Cardiac fibroblast (primary cell): ENCODE data around the gene SCARF2.
"Not testable (repeated sequence)": the region's sequence is repeated elsewhere in the genome, so short reads cannot be mapped to it uniquely, and the experiment has no call there.

Source experiments
- DNase-seq, 2 donors: peaks; one replicate each; pipeline versions ENCODE4 v3.0.0 to v3.0.0-alpha.2; 2010; ENCODE audit warnings: low read depth in 2 of 2
- H3K4me3 ChIP-seq, 2 donors: replicated peaks in 1 of 2; 1 replicate in 1 of 2; 2 replicates in 1 of 2; pipeline ENCODE4 v1.5.1; 2011; ENCODE audit warnings: low read depth in 2 of 2, low read length in 2 of 2, mild to moderate bottlenecking in 2 of 2, moderate library complexity in 1 of 2
- TF ChIP-seq, protein P1 (sequence below): IDR thresholded peaks from one replicate; pipeline ENCODE4 v1.5.1; 2011; ENCODE audit warnings: low read depth, mild to moderate bottlenecking, low read length, inconsistent platforms

The SCARF2 gene

DNA sequence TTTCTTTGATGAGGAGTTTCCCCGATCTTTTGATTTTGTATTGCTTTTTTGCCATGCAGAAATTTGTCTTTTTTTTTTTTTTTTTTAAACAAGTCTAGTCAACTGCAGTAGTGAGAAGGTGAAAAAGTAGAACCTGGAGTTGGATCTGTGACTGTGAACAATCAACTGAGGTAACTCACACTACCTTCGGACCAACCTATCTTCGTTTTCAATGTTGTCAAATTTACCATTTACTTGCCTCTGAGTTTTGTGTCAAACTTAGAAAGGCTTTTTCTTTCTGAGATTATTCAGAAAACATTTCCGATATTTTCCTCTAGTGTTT, 37.5 kb upstream of the SCARF2 start:
- H3K4me3 ChIP-seq = no peak overlapping the region
- TF ChIP-seq, protein P1, sequence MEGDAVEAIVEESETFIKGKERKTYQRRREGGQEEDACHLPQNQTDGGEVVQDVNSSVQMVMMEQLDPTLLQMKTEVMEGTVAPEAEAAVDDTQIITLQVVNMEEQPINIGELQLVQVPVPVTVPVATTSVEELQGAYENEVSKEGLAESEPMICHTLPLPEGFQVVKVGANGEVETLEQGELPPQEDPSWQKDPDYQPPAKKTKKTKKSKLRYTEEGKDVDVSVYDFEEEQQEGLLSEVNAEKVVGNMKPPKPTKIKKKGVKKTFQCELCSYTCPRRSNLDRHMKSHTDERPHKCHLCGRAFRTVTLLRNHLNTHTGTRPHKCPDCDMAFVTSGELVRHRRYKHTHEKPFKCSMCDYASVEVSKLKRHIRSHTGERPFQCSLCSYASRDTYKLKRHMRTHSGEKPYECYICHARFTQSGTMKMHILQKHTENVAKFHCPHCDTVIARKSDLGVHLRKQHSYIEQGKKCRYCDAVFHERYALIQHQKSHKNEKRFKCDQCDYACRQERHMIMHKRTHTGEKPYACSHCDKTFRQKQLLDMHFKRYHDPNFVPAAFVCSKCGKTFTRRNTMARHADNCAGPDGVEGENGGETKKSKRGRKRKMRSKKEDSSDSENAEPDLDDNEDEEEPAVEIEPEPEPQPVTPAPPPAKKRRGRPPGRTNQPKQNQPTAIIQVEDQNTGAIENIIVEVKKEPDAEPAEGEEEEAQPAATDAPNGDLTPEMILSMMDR = no peak
- DNase-seq = no peak

DNA sequence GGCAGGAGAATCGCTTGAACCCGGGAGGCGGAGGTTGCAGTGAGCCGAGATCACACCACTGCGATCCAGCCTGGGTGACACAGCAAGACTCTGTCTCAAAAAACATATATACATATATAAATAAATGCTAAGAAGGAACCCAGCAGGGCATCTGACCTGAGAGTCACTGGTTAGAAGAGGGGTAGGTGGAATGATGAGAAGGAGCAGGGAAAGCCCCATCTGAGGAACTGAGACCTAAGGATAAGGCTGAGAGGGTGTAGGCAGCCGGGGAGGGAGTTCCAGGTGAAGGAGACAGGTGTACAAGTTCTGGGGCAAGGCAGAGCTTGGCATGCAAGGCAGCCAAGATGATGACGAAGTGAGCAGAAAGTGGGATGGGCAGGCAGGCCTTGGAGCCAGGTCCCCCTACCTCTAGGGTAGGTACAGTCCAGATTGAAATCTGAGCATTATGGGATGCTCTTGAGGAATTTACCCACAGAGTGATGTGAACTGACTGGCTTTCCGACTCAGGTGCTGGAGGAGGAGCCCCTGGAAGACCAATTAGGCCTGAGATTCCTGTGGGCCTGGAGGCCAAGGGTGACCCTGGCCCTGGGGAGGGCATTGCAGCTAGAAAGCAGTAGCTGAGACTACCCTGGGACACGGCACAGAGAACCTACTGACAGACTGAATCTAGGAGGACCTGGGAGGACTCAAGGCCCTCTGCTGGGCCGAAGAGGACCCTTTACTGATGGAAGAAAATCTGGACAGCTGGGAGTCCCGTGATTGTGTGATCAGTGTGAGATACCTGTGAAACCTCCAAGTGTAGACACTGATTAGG, 35.2 kb upstream of the SCARF2 start:
- no peak overlapping the region for H3K4me3 ChIP-seq
- TF ChIP-seq, protein P1 = no peak
- no peak for DNase-seq

DNA sequence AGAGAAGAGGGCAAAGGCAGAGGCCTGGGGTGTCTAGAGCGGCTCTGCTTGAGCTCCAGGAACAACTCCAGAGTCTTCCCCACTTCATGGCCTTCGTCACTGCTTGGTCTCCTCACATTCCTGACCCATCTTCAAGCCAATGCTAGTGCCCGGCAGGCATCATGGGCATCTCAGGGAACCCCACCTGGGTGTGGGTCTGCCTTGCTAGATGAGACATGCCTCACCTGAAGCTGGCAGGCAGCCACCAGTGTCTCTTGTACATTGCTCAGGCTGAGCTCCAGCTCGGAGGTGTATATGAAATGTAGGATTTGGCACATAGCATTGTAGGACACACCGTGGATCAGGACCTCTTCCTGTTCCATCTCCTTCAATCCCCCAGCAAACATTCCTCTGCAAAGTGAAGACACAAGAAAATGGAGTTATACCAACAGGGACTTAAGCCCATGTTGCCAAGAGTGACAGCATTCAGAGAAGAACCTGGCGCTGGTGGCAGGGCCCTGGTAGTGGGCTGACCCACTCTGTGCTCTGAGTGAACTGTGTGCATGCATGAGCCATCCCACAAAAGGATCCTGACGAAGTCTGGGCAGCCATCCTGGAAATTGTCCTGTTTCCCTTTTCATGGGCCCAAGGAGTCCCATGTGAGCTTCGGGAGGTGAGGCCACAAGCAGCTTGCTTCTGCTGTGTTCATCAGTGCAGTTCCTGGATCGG, 33.7 kb upstream of the SCARF2 start:
- TF ChIP-seq, protein P1 = no peak
- no peak overlapping the region for H3K4me3 ChIP-seq

DNA sequence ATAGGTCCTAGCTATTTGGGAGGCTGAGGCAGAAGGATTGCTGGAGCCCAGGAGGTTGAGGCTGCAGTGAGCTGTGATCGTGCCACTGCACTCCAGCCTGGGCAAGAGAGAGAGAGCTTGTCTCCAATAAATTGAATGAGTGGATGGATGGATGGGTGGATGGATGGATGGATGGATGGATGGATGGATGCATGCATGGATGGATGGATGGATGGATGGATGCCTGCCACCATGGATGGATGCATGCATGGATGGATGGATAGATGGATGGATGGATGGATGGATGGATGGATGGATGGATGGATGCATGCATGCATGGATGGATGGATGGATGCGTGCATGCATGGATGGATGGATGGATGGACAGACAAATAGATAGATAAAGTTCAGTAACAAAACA, 32.9 kb upstream of the SCARF2 start:
- not testable (repeated sequence) for DNase-seq, H3K4me3 ChIP-seq

More for the DNA sequence above, 33.7 kb upstream of the SCARF2 start:
- no peak for DNase-seq

DNA sequence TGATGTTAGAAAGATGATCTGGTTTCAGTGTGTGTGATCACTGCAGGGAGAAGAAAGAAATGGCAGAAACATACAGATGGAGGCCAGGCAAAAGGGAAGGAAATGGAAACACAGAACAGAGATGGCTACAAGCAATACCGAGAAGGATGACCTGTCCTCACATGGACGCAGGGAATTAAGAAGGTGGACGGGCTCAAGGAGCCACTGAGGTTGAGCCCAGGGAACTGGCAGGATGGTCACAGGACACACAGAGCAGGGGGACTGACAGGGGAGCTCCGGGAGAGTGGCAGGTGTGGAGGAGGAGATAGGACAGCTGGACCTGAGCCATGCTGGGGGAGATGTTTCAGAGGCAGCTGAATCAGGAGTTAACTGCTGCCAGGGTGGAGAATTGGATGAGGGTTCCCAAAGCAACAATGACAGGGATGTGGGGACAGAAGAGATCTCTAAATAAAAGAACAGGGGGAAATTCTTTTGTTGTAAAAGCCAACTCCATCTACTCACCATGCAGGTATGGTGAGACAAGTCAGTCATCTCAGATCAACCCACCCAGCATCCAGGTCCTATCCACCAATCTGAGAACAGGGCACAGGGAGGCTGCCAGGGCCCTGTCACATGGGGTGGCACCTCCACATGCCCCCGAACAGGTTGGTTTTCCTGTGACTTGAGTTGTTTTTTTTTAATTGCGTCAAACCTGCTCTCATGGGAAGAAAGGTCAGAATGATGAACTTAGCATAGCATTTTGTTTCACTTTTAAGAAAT, 31.7 kb upstream of the SCARF2 start:
- no peak for DNase-seq
- TF ChIP-seq, protein P1 = no peak

DNA sequence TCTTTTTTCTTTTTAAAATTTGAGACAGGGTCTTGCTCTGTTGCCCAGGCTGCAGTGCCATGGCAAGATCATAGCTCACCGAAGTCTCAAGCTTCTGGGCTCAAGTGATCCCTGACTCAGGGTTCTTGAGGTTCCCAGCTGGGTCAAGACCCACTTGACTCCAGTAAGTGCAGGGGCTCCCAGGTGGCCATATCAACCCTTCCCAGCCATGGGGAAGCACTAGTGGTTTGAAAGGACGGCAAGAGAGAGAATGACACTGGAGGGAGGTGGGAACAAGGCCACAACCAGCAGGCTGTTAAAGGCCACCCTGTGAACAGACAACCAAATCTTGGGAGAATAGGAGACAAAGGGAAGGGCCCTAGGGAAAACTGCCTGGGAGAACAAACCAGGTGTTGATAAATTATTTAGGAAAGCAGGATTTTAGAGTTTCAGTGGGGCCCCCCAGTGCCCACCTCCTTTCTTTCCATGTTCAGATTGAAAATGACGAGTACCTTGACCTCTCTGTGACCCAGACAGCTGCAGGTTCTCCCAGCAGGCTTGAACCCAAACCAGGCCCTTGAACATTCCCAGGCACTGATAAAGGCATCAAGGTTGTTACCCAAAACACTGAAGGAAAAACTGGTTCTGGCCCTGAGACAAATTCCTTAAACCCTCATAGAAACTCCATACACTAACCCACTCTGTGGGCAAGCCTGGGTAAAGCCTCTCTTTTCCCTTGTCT, 29.2 kb upstream of the SCARF2 start:
- H3K4me3 ChIP-seq = no peak overlapping the region
- DNase-seq = no peak
- TF ChIP-seq, protein P1 = no peak

More for the DNA sequence above, 31.7 kb upstream of the SCARF2 start:
- H3K4me3 ChIP-seq = no peak overlapping the region

DNA sequence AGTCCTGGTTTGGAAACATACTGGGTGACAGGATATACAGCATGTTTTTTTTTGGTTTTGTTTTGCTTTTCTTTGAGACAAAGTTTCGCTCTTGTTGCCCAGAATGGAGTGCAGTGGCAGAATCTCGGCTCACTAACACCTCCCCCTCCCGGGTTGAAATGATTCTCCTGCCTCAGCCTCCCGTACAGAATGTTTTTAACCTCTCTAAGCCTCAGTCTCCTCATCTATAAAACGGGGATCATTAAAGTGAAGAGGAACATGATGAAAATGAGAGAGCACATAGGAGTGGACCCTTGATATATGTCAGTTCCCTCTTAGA, 28.1 kb upstream of the SCARF2 start:
- H3K4me3 ChIP-seq = no peak overlapping the region
- TF ChIP-seq, protein P1 = no peak
- no peak for DNase-seq
